Vagina (tissue), 2 donors: ENCODE measurements around the gene CCDC7. TPM values are rescaled to one million over a fixed set of nuclear protein-coding genes. Genes with fewer than 3 reads are reported as not detected.

Experiments used
- DNase-seq, 2 donors: peaks; one replicate each; pipeline ENCODE4 v3.0.0-alpha.2; 2017; ENCODE audit errors: extremely low spot score in 2 of 2
- H3K27ac ChIP-seq: fragments of 200-600 bp; sonication (generic); one replicate; pipeline ENCODE4 v1.5.1; 2019
- H3K27me3 ChIP-seq: fragments of 200-600 bp; sonication (generic); one replicate; pipeline ENCODE4 v1.5.1; 2019
- H3K36me3 ChIP-seq, 2 donors: fragments of 200-600 bp; sonication (generic); one replicate each; pipeline ENCODE4 v1.5.1; 2017 to 2019
- H3K4me1 ChIP-seq: fragments of 200-600 bp; sonication (generic); one replicate; pipeline ENCODE4 v1.5.1; 2019
- H3K4me3 ChIP-seq, 2 donors: fragments of 200-600 bp; sonication (generic); 1 replicate in 1 of 2; 2 replicates in 1 of 2; pipeline ENCODE4 v1.5.1; 2016 to 2019
- H3K9me3 ChIP-seq: fragments of 200-600 bp; sonication (generic); one replicate; pipeline ENCODE4 v1.5.1; 2019
- POLR2A ChIP-seq, 2 donors: fragments of 450-650 bp; IDR thresholded peaks; one replicate each; pipeline ENCODE4 v1.6.1; 2017; ENCODE audit warnings: antibody characterized with exemption in 2 of 2, mild to moderate bottlenecking in 2 of 2, moderate library complexity in 2 of 2
- POLR2AphosphoS5 ChIP-seq, 2 donors: sonication (generic); formaldehyde crosslinking; IDR thresholded peaks; one replicate each; pipeline ENCODE4 v1.9.0; 2017; ENCODE audit warnings: antibody characterized with exemption in 2 of 2, mild to moderate bottlenecking in 2 of 2, low read depth in 1 of 2; ENCODE audit not compliant: insufficient read depth in 1 of 2
- intact Hi-C: fragments of 100-400 bp; cut with DNase I; formaldehyde crosslinking; loops from one replicate; pipeline ENCODE4 v1.15.1; 2023
- total RNA-seq: library from RNA; depleted of rRNA; stranded (reverse); fragments of >200 nt; gene quantifications from one replicate; pipeline ENCODE4 v1.2.3, GENCODE V29; 2016
- TF ChIP-seq, protein P1 (sequence below), 3 experiments: fragments of 450-650 bp in 2 of 3; fragments of 200-600 bp in 1 of 3; sonication (generic) in 1 of 3; IDR thresholded peaks; one replicate each; pipeline ENCODE4 v1.5.1; 2017 to 2019; ENCODE audit warnings: antibody characterized with exemption in 3 of 3, mild to moderate bottlenecking in 2 of 3, moderate library complexity in 2 of 3

CCDC7 gene
- total RNA-seq, 1 donor from 2014 or later, result 22.8 TPM

DNA sequence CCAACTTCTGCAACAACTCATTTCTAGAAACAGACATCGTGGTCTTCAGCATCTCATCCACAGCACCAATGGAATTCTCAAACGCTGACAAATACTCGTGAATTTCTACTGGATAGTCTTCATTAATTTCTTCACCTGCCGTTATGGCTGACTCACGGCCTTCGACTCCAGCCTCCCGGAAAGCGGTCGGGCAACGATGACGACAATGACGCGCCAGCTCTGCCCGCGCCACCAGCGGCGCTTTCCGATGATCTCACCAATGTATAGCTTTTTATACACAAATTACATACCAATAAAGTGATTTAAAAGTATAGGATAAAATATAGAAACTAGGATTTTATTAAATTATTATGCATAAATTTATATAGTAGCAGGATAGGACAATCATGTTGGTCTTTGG is 65.7 kb downstream of the CCDC7 start:
- no peak for DNase-seq
- H3K27me3 ChIP-seq, result no peaks in the 10 kb centered on the region
- TF ChIP-seq, protein P1, sequence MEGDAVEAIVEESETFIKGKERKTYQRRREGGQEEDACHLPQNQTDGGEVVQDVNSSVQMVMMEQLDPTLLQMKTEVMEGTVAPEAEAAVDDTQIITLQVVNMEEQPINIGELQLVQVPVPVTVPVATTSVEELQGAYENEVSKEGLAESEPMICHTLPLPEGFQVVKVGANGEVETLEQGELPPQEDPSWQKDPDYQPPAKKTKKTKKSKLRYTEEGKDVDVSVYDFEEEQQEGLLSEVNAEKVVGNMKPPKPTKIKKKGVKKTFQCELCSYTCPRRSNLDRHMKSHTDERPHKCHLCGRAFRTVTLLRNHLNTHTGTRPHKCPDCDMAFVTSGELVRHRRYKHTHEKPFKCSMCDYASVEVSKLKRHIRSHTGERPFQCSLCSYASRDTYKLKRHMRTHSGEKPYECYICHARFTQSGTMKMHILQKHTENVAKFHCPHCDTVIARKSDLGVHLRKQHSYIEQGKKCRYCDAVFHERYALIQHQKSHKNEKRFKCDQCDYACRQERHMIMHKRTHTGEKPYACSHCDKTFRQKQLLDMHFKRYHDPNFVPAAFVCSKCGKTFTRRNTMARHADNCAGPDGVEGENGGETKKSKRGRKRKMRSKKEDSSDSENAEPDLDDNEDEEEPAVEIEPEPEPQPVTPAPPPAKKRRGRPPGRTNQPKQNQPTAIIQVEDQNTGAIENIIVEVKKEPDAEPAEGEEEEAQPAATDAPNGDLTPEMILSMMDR (IDR thresholded peaks at IDR 0.05), result no peak
- TF ChIP-seq POLR2AphosphoS5 (IDR thresholded peaks at IDR 0.05; ENCODE audit: insufficient read depth in 1 of 2, low read depth in 1 of 2), result no peak
- no peak for TF ChIP-seq POLR2A (IDR thresholded peaks at IDR 0.05)
- intact Hi-C loops, result no loop called here
- no peaks in the 10 kb centered on the region for H3K36me3 ChIP-seq
- H3K9me3 ChIP-seq, result no peaks in the 10 kb centered on the region
- no peaks in the 10 kb centered on the region for H3K4me1 ChIP-seq
- H3K27ac ChIP-seq, result no peak overlapping the region
- H3K4me3 ChIP-seq, result no peak overlapping the region

DNA sequence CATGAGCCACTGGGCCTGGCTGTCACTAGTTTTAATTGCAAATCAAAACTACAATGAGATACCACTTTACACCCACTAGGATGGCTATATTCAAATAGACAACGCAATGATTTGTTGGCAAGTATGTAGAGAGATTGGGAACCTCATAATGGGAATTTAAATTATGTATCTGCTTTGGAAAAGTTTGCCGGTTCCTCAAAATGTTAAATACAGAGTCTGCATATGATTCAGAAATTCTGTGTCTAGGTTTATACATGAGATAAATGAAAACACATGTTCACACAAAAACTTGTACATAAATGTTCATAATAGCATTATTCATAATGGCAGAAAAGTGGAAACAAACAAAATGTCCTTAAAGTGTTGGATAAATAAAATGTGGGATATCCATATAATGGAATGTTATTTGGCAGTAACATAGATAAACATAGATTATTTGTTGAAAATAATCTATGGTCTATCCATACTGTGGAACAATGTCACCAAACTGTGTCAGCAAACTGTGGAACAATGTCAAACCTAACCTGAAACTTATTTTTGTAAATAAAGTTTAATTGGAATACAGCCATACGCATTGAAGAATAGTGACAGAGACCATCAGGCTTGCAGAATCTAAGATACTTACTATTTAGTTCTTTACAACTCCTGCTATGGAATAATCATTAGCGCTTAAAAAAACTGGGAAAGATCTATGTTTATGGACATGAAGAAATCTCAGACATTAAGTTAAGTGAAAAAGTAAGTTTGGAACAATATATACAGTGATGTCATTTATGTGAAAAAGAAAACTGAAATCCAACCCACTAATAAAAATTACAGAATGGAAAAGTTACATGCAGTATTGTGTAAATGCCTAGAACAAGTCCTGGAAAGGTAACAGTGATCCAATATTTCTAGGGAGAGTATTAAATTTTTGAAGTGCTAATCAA is 70.9 kb downstream of the CCDC7 start:
- H3K4me1 ChIP-seq, result no peaks in the 10 kb centered on the region
- peaks cover 2% of the 10 kb centered on the region for H3K9me3 ChIP-seq
- H3K36me3 ChIP-seq, result no peaks in the 10 kb centered on the region
- no peaks in the 10 kb centered on the region for H3K27me3 ChIP-seq
- no peak for TF ChIP-seq POLR2AphosphoS5 (IDR thresholded peaks at IDR 0.05; ENCODE audit: insufficient read depth in 1 of 2, low read depth in 1 of 2)
- TF ChIP-seq POLR2A (IDR thresholded peaks at IDR 0.05), result no peak
- TF ChIP-seq, protein P1 (IDR thresholded peaks at IDR 0.05), result no peak
- no peak for DNase-seq
- intact Hi-C loops, result no loop called here
- H3K4me3 ChIP-seq, result no peak overlapping the region
- H3K27ac ChIP-seq, result no peak overlapping the region

DNA sequence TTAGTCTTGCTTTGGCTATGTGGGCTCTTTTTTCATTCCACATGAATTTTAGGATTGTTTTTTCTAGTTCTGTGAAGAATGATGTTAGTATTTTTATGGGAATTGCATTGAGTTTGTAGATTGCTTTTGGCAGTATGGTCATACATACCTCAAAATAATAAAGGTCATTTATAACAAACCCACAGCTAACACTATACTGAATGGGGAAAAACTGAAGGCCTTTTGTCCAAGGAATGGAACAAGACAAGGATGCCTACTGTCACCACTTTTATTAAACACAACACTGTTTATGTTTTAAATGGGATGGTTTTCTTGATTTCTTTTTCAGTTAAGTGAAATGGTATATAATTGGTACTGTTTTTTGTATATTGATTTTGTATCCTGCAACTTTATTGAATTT is 84.3 kb downstream of the CCDC7 start:
- DNase-seq, result no peak
- no peak overlapping the region for H3K4me3 ChIP-seq
- H3K27me3 ChIP-seq, result no peaks in the 10 kb centered on the region
- TF ChIP-seq, protein P1 (IDR thresholded peaks at IDR 0.05), result no peak
- no peak for TF ChIP-seq POLR2A (IDR thresholded peaks at IDR 0.05)
- no peak for TF ChIP-seq POLR2AphosphoS5 (IDR thresholded peaks at IDR 0.05; ENCODE audit: insufficient read depth in 1 of 2, low read depth in 1 of 2)
- intact Hi-C loops, result no loop called here
- H3K9me3 ChIP-seq, result no peaks in the 10 kb centered on the region
- H3K4me1 ChIP-seq, result no peaks in the 10 kb centered on the region
- H3K27ac ChIP-seq, result no peak overlapping the region
- no peaks in the 10 kb centered on the region for H3K36me3 ChIP-seq

DNA sequence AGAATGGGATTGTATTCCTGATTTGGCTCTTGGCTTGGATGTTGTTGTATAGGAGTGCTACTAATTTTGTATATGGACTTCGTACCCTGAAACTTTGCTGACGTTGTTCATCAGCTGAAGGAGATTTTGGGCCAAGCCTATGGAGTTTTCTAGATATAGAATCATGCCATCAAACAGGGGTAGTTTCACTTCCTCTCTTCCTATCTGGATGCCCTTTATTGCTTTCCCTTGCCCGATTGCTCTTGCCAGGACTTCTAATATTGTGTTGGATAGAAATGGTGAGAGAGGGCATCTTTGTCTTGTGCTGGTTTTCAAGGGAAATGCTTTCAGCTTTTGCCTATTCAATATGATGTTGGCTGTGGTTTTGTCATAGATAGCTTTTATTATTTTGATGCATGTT is 92.3 kb downstream of the CCDC7 start:
- Histone ChIP-seq H3K4me3 (no peak overlapping the region), H3K36me3 (no peaks in the 10 kb centered on the region), H3K27me3 (no peaks in the 10 kb centered on the region), H3K4me1 (no peaks in the 10 kb centered on the region), H3K9me3 (no peaks in the 10 kb centered on the region), H3K27ac (no peak overlapping the region)
- no peak for DNase-seq
- TF ChIP-seq POLR2A (IDR thresholded peaks at IDR 0.05) (no peak), POLR2AphosphoS5 (IDR thresholded peaks at IDR 0.05; ENCODE audit: insufficient read depth in 1 of 2, low read depth in 1 of 2) (no peak)
- TF ChIP-seq, protein P1 (IDR thresholded peaks at IDR 0.05), result no peak
- intact Hi-C loops, result no loop called here
